GM12872 (cell line): Measurements from ENCODE around the gene ZNF165.
"Not testable (repeated sequence)": the region's sequence is repeated elsewhere in the genome, so short reads cannot be mapped to it uniquely, and the experiment has no call there.

Experiments
- TF ChIP-seq, protein P1 (sequence below): IDR thresholded peaks from 3 replicates; pipeline ENCODE4 v1.5.1; 2011; ENCODE audit warnings: low read depth, mild to moderate bottlenecking, low read length, moderate library complexity; ENCODE audit not compliant: insufficient read depth

The ZNF165 gene

DNA sequence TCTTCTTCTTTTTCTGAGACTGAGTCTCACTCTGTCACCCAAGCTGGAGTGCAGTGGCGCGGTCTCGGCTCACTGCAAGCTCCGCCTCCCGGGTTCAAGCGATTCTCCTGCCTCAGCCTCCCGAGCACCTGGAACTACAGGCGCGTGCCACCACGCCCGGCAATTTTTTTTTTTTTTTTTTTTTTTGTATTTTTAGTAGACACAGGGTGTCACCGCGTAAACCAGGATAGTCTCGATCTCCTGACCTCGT lies at the start of gene ZNF165:
Gene ZNF165, plus strand, starts transcription at position 188 of the 250 bp plus-strand sequence. CDS start 4,913 bp downstream, outside the sequence.
- TF ChIP-seq, protein P1, sequence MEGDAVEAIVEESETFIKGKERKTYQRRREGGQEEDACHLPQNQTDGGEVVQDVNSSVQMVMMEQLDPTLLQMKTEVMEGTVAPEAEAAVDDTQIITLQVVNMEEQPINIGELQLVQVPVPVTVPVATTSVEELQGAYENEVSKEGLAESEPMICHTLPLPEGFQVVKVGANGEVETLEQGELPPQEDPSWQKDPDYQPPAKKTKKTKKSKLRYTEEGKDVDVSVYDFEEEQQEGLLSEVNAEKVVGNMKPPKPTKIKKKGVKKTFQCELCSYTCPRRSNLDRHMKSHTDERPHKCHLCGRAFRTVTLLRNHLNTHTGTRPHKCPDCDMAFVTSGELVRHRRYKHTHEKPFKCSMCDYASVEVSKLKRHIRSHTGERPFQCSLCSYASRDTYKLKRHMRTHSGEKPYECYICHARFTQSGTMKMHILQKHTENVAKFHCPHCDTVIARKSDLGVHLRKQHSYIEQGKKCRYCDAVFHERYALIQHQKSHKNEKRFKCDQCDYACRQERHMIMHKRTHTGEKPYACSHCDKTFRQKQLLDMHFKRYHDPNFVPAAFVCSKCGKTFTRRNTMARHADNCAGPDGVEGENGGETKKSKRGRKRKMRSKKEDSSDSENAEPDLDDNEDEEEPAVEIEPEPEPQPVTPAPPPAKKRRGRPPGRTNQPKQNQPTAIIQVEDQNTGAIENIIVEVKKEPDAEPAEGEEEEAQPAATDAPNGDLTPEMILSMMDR = not testable (repeated sequence)

DNA sequence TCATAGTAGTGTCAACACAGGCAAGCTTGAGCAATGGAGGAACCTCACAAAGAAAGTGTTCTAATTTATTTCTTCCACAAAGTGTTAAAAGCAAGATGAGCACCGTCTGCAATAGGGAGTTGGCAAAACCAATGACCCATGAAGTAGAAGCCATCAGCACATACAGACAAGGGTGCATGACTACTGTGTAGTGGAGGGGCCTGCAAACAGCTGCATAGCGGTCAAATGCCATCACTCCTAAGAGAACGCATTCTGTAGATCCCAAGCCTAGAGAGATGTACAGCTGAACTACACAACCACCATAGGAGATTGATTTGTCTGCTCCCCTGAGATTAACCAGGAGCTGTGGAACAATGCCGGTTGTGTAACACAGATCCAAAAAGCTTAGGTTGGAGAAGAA lies 26.8 kb upstream of the ZNF165 start:
- TF ChIP-seq, protein P1 = no peak

DNA sequence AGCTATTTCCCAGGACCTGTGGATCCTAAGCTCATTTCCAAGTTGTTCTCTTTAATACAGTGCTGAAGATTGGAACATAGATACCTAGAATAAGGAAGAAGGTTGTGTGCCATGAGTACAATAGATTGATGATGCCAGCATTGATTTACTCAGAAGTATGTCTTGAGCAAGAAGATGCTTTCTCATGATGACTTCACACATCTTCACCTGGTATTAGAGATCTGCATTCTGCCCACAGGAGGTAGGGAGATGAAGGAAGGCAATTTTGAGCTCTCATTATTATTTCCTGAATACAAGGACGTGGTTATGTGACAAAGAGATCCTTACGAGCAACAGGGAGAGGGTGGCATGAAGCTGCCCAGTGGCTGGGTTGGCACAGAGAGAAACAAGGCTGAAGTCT lies 20.0 kb upstream of the ZNF165 start:
- TF ChIP-seq, protein P1 = no peak

DNA sequence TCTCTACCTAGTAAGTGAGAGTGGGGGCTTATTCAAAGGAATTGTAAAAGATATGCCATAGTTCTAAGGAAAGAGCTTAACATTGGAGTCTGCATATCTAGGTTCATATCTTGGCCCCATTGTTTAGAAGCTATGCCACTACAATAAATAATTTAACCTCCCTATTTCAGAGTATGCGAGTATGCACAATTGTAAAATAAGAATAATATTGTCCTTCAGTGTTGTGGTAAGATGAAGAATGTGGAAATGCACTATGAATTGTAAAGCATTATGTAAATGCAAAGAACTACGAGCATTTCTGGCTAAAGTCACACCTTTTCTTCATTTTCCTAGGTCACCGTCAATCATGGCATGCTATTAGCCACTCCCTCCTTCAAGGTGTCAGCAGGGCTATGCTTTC lies 16.1 kb upstream of the ZNF165 start:
- TF ChIP-seq, protein P1 = no peak

DNA sequence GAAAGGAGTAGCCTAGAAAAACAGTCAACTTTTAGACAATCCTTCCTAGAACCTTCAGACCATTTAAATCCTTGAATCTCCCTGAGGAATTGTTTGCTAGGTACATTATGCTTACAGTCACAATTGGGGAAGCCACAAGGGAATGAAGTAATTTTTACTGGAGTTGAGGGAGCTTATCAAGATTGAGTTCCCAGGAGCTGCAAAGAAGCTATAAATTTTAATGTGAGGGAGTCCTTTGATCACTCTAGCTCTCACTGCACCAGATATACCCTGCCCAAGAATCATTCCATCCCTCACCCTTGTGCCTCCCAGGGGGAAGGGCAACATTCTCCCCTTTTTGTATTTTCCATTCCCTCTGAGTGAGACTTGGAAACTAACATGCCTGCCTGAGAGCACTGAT lies 12.3 kb upstream of the ZNF165 start:
- TF ChIP-seq, protein P1 = no peak

DNA sequence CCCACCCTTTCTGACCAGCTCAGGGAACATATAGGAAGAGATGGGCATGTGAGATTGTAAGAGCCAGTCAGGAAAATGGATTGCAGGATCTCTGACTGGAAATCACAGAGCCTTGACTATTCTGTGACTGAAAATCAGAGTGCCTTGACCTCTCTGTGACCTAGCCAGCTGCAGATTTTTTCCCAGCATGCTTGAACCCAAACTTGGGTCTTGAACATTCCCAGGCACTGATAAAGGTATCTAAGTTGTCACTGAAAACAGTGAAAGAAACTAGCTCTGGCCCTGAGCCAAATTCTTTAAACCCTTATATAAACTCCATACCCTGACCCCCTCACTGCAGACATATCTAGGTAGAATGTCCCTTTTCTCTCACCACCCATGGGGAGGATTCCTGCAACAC lies 2.3 kb upstream of the ZNF165 start:
- TF ChIP-seq, protein P1 = no peak

DNA sequence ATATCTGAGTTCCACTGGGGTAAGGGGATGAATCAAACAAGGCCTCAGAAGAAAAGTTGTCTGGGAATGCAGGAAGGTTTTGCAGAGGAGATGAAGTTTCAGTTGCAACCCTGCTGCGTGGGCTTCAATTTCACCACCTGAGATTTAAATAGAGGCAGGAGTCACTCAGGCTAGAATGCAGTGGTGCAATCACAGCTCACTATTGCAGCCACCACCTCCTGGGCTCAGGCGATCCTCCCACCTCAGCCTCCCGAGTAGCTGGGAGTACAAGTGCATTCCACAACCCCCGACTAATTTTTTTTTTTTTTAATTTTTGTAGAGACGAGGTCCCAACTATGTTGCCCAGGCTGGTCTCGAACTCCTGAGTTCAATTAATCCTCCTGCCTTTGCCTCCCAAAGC lies 1.5 kb upstream of the ZNF165 start:
- TF ChIP-seq, protein P1 = no peak
